GM19351 (cell line): ENCODE data around the gene SLC20A1.

Source experiments
- ATAC-seq: cut with Tn5 transposase; IDR thresholded peaks from one replicate; pipeline ENCODE4 v1.9.1; 2021; ENCODE audit warnings: mild to moderate bottlenecking, moderate library complexity; ENCODE audit not compliant: unreplicated experiment

SLC20A1 gene

DNA sequence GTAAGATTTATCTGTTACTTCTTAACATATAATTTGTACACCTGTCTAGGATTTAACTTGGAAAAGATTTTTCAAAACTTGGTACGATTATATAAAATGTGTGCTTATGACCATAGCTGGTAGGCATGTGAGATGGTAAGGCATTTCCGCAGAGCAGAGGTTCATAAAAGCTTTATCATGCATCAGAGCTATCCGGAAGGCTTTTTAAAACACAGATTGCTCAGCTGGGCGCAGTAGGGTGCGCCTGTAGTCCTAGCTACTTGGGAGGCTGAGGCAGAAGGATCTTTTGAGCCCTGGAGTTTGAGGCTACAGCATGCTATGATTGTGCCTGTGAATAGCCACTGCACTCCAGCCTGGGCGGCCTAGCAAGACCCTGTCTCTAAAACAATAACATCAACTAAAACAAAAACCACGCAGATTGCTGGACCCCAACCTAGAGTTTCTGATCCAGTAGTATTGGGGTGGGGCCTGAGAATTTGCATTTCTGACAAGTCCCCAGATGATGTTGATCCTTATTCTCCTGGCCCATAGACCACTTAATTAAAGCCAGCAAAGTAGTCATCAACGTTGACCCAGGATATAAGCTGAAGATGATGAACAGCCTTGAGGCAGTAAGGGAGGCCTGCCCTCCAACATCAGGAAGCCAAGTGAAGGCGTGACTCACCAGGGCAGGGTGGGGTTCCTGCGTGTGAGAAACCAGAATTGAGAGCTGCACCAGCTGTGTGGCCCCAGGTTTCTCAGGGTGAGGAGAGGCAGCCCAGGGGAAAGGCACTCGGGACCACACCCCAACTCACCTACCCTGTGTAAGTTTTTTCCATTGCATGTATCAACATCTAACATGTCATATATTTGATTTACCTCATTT is 21.6 kb upstream of the SLC20A1 start:
- peak; percentile 89 for ATAC-seq

DNA sequence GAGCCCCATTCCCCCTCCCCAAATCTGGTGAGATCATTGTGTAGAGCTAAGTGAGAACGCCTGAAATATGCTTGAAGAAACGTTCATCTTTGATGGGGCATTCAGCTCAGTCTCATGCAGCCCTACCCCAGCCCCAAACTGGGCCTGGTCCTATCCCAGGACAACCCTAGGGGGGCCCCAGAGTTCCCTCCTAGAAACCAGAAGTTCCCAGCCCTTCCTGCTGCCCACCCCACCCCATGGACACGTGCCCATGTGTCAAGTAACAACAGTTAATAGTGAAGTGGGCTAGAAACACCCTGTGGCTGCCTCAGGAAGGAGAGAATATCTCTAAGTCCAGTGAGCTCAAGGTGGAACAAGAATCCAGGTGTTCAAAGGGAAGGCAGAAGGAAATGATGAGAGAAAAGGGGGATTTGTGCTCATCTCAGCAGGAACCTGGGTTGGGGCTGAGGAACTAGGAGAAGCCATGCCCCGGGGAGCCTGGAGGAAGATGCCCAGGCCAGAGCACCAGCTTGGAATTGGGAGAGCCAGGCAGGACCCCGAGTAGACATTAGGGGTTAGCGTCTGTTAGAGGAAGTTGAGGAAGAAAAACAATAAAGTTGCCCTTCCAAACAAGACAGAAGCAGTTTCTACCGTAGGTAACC is 20.1 kb upstream of the SLC20A1 start:
- ATAC-seq: no peak

DNA sequence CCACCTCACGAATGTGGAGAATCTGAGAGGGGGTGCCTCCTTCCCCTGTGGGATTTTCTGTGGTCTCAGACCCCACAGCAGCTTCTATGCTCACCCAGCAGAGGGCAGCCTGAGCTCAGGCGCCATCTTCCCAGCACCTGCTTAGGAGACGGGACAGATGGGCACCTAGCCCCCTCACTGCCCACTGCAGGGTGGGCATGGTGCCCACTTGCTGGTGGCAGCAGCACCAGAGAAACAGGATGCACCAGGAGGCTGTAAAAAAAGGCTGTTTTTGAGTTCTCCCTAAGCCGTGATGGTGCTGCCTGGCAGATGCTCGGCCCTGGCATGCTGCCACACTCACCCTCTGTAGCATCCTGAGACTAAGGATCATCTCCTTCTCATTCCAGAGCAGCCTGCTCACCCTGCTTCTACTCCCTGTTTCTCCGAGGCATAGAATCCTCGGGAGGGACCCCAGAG is 19.1 kb upstream of the SLC20A1 start:
- no peak for ATAC-seq

DNA sequence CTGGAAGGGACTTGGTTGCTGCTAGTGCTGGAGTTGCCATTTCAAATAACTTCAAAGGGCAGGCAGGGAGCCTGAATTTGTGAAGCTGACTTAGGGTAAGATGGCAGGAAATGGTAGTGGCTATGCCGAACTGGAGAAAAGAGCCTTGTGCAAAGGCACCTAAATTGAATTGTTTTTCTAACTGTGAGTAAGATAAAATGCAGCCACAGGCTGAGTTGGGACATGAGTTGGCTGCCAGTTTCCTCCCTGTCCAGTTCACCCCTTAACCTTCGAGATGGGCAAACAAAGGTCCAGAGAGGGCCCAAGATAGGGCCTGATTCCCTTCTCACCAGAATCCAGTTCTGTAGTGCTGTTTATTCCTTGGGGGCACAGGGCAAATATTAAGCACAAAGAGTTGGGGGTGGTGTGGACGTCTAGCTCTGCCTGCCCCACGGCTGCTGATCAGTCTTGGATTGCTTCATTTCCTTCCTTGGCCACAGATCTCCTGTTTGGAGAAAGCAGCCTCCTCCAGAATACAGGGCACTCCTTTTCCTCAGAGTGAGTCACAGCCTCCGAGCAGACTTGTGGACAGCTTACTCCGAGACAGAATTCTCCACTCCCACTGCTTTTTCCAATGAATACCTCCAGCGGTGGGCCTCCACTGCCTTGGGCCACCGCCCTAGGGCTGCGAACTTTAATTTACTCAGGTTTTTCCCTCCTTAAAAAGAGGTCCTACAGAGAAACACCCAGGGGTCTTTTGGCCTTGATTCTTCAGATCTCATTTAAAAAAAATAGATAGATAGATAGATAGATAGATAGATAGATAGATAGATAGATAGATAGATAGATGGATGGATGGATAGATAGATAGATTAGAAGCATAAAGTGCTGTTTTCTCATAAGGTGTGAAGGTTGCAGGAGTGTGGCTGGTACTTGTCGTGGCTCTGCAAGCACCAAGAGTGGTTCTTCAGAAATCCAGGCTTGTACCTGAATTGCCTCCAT is 18.4 kb upstream of the SLC20A1 start:
- ATAC-seq: no peak

DNA sequence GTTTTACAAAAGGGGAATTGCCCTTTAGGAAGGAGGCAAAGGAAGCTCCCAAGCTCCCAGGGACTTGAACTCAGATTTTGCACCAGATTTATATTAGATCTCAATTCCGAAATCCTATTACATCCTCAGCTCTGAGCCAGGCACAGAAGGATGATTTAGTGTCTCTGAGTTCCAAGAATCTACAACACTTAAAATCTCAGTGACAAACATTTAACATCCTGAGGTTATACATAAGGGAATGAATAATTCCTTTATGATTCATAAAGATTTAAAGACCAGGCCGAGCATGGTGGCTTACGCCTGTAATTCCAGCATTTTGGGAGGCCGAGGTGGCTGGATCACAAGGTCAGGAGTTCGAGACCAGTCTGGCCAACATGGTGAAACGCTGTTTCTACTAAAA is 16.5 kb upstream of the SLC20A1 start:
- no peak for ATAC-seq

DNA sequence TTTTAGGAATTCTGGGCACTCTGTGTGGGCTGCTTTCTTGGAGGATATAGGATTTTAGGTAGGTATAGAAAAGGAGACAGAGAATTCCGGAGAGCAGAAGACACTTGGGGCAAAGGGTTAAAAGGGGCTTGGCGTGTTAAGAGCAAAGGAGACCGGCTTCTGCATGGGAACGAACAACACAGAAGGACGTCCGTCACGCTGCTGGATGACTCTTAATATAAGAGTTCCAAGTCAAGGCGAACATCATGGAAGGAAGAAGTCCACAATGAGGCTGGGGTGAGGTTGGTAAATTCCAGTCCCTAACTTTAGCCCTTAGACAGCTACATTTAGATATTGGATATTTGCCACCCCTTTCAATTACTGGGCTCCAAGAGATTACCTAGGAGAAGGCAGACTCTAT is 15.9 kb upstream of the SLC20A1 start:
- no peak for ATAC-seq

DNA sequence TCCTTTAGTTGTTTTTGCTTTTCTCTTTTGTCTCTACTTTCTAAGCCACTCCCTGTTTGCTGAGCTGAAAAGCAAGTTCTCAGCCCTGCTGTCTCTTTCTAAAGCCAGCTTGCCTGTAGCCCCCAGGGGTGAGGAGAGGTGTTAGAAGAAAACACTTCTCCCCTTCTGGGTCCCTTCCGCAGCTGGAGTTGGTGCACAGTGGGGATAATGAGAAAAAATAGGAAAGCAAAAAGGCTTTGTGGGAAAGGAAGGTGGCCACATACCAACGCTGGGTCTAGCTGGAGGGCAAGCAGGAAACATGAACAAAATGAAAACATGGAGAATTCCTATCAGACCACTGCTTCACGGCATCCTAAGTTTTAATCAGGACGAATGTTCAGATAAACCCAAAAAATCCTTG is 15.5 kb upstream of the SLC20A1 start:
- ATAC-seq: no peak

DNA sequence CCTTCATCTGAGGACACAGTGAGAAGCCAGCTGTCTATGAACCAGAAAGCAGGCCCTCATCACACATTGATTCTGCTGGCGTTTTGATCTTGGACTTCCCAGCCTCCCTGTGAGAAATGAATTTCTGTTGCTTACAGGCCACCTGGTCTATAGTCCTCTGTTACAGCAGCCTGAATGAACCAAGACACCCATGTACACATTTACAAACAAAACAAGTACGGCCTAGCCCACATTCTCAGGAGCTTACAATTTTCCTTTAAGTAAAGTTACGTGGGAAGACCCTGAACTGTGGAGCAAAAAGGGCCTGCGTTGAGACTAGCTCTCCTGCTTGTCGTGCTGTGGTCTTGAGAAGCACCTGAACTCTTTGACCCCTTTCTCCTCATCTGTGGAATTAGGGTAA is 12.0 kb upstream of the SLC20A1 start:
- no peak for ATAC-seq

DNA sequence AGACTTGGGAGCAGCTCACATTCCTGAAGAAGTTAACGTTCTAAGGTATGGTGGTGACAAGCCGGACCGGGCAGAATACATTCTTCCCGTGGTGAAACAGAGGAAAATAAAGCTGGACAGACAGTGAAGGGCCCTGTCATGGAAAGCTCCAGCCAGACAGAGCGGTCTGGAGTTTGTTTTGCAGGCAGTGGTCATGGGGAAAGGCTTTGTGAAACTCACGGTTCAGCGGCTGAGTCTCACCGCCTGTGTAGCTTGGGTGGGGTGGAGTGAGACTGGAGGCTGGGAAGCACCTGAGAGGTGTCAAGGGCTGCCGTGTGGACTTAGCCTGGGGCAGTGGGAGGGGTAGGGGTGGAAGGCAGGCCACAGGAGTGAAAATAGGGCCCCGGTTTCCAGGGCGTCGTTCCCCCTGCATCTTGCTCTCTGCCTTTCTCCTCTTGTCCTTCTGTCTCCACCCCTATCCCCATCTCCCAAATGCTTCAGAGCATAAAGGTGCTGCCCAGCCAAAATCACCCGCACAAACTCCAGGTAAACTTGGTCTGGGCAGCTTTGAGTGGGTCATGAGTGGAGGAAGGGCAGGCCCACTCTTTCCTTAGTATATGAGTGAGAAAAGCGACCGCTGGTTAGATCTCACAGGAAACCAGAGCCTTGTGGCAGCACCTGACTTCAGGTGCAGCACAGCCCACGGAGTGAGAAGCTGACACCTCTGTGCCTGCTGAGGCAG is 11.4 kb upstream of the SLC20A1 start:
- ATAC-seq: no peak

DNA sequence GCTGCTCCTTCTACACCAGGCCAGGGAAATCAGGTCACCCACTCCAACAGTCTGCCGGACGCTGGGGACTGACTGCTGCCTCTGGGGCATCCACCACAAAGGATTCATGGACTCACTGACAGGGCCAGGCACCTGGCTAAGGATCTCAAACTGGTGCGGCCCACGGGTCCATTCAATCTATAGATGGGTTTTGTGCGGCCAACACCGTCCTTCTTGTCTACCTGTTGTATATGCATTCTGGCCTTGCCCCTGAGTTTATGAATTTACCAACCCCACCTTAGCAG is 10.9 kb upstream of the SLC20A1 start:
- no peak for ATAC-seq

DNA sequence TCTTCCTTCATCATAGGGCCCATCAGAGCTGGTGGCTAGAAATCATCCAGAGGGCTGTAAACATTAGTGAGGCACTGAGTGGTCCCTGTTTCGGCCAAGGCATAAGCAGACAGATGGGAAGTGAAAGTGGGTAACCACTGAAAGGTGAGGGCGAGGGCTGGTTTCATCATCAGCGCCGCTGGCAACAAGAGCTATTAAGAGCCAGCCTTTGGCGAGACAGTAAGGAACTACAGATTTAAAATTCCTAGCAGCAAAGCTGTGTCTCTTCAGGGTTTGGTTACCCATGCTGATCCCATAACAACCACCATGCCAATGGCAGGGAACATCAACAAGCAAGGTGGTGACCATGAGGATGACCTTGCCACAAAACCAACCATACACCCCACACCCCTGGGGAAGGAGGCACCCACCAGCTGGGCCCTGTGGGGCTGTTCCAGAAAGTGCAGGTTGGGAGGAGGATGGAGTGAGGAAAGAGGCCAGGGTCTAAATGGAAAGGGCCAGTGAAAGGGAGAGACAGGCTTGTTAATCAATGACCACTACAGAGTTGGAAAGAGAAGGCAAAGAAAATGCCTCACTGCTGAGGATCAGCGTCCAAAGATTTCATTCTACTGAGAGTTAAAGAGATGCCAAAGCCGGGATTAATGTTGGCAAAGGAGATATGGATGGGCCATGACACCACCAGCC is 9.0 kb upstream of the SLC20A1 start:
- ATAC-seq: peak; percentile 66

DNA sequence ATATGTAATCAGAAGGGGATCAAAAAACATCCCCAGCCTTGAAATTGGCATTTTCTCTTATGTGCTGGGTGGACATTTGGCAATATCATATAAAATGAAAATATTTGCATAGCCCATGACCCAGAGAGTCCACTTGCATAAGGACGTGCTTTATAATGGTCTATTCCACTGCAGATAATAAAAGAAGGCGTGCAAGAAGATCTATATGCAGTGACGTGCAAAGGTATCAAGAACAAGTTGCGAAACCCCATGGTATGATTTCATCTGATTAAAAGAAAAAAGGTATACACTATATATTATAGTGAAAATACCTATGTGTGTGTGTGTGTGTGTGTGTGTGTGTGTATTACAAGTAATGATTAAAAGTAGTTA is 8.5 kb upstream of the SLC20A1 start:
- no peak for ATAC-seq

DNA sequence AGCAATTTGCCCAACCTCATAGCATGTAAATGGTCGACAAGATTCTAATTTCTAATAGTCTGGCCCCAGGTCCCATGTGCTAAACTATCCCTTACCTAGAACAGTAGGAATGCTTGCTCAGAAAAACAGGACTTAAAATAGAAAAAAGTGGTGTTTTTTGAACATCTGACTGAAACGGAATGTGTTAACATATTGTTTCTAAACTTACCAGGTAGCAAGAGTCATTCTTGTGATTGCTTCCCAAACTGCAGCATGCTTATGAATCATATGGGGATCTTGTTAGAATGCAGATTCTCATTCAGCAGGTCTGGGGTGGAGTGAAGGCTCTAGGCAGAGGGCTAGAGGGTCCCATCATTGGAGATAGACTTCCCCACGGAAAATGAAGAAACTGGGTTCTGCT is 5.8 kb upstream of the SLC20A1 start:
- ATAC-seq: no peak

DNA sequence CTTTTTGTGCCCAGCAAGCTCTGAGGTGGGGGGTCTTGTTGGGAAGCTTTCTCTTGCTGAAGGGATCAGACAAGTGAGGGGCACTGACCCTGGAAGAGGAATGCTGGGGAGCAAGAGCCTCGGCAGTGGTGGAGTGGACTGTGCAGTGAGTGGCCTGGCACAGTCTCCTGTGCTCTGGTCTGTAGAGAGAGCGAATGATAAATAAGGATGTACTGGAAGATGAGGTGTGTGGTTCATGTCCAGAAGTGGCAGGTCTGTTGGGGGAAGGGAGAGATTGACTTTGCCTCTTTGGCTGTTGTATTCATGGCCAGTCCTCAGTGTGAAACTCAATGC is 5.3 kb upstream of the SLC20A1 start:
- no peak for ATAC-seq

DNA sequence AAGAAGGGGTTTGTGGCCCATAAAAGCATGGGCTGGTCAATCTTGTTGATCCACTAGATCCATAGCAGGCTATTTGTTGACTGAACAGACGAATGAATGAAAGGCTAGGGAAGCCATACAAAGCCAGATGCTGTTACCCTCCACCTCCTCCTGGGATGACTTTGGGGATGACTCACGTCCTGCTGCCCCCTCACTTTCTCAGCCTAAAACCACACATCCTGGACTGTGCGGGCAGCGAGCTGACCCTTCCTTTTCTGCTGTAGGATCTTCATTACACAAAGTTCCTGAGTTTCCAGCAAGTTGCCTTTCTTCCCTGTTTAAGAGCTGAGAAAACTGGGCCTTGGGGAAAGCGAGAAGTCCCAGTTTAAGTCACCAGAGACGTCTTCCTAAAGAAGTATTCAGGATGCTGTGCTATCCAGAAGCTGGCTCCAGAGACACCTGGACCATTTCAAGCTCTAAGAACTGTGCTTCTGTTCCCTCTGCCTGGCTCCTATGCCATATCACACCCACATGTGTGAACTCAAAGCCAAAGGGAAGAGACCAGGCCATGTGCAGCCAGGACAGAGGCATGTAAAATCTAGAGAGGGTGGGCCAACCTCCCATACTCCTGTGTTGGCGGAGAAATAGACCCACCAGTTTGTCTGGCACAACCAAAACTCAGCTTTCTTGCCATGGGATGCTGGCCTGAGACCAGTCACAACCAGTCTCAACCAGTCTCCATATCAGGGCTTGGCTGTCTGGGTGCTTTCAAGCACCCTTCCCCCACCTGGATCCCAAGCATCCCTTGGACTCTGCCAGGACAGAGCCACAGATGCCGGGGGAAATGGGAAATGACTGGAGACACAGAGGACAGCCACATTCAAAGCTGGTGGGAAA is 4.7 kb upstream of the SLC20A1 start:
- no peak for ATAC-seq

DNA sequence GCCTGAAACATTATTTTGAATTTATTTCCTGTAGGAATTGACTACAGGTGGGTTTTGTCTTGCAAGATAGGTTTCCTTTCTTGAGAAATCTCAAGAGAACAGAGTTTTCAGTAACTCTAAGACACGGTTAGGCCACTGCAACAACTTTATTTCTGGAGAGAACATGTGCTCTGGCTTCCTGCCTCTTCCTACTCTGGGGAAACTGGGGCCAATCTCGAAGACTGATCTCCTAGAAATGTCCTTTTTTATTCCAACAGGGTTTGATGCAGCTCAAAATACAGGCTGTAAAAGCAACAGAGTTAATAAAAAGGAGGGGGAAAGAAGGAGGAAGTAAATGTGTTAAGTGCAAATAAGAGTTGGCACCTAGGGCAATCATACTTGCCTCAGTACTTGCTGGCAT is 4.0 kb upstream of the SLC20A1 start:
- no peak for ATAC-seq

DNA sequence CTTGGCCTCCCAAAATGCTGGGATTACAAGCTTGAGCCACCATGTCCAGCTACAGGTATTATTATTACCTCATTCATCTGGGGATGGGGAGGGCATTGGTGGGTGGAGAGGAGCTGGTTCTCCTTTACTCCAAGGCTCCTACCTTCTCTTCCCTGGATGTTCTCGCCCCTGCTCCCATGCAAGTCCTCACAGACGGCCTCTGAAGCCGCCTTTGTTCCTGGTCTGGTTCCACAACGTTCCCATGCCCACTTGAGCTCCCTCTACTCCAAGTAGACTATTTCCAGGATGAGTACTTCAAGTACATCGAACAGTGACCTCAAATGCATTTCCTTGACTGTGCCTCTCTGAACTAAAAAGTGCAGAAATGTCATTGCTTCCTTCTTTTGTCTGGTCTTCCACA is 3.2 kb upstream of the SLC20A1 start:
- no peak for ATAC-seq

DNA sequence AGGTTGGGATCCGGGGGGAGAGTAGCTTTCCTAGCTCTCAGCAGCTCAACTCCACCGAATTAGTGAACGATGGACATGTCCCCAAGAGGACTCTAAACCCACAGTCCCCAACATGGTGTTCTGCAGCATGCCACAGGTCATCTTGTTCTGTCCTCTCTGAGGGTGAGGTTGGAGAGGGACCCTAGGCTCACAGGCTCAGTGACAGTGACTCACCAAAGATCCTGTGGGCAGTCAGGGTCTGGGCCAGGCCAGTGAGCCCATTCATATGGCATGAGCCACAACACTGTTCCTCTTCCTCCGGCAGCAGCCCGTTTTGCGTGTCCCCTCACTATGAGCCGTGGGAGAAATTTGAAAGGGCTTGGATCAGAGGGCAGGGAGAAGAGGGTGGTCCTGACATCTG is 2.8 kb upstream of the SLC20A1 start:
- no peak for ATAC-seq

DNA sequence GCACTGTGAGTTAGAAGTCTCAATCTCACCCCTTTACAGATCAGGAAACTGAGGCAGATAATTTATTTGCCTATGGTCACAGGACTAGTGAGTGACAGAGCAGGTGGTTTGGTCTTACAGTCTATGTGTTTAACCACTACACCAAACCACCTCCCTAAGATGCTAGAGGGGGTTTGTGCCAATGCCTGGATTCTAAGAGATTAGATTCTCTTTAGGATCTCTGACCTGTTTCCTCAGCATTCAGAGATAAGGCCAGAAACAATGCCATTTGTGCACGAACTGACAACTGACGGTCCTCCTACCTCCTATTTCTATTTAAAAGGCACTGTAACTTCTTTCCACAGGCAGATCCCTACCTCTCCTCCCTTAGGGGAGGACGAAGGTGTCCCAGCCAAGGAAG is 2.3 kb upstream of the SLC20A1 start:
- no peak for ATAC-seq
